HG02884 (cell line): Measurements from ENCODE around the gene SMG6.
A peak's percentile ranks its signal among the peaks of the same experiment; 100 is the strongest.
"Not testable (repeated sequence)": the region's sequence is repeated elsewhere in the genome, so short reads cannot be mapped to it uniquely, and the experiment has no call there.

ENCODE experiments used
- ATAC-seq: cut with Tn5 transposase; IDR thresholded peaks from one replicate; pipeline ENCODE4 v1.9.1; 2021; ENCODE audit warnings: mild to moderate bottlenecking, moderate library complexity; ENCODE audit not compliant: unreplicated experiment

SMG6 gene

DNA sequence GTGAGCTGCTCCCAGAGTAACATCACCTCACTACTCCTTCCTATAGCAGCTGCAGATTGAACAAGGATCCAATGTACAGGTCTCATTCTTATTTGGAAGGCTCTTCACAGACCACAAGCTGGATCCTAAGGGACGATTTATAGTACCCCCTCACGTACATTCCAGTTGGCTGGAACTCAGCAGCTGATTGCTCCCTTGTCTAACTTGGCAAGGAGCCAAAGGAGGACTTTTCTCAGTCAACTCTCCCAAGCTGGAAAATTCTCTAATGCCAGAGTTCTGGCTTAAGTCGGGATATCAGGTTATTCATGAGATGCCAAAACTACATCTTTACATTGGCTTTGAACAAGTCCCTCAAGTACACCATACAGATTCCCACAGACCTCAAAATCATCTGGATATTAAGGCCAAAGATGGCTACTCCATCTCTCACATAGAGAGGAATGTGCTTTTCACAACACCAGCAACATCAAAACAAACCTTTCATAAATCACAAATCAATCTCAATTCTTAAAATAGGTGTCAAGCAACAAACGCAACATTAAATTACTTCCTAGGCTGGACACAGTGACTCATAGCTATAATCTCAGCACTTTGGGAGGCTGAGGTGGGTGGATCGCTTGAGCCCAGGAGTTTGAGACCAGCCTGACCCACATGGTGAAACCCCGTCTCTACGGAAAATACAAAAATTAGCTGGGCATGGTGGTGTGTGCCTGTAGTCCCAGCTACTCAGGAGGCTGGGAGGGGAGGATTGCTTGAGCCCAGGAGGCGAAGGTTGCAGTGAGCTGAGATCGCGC, 39.3 kb downstream of the SMG6 start:
- ATAC-seq = no peak

- ATAC-seq = no peak
These were observed 40.2 kb downstream of the SMG6 start for GRCh38 chr17:2263183-2264066.

GRCh38 chr17:2262135-2262587, 41.4 kb downstream of the SMG6 start:
- ATAC-seq = no peak

- ATAC-seq = no peak
These were observed 43.6 kb downstream of the SMG6 start for GRCh38 chr17:2259769-2260536.

- ATAC-seq = not testable (repeated sequence)
These were observed 44.8 kb downstream of the SMG6 start for GRCh38 chr17:2258830-2259229.

DNA sequence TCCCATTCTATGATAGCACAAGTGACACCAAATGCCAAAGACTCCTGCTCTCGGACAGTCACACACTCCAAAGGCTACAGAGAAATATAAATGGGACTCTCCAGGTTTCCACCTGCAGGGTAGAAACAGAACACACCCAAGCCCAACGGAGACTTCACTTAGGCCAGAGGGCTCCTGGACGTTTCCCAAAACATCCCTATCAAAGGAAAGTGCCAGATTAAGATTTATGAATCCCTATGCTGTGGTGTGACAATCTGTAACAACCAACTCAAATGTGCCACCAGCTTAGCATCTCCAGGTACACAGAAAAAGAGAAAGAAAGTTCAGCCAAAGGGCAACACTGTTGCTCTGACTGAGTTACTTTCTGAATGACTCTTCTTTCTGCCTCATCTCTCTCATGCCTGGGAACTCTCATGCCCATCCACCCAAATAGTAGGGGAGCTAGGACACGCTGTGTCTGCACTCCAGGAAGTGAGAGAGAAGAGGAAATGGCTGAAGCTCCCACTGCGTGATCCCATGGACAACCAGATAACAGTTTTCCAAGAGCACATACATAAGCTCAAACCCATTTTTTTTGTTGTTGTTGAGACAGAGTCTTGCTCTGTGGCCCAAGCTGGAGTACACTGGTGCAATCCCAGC, 49.7 kb downstream of the SMG6 start:
- peak; percentile 76 for ATAC-seq

DNA sequence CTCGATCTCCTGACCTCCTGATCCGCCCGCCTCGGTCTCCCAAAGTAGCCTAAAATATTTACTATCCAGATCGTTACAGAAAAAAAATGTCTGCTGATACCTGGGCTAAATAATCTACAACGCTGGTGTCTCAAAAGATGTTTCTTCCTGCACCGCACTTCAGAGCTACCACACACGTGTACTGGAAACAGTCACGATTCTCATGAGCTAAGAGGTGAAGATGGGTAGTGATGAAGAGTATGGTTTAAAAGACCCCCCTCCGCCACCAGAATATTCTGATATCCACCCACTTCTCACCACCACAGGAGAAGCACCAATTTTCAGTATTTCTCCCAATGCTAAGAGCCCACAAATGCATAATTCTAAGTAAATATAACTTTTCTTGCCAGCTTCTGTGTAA, 50.2 kb downstream of the SMG6 start:
- ATAC-seq = no peak

DNA sequence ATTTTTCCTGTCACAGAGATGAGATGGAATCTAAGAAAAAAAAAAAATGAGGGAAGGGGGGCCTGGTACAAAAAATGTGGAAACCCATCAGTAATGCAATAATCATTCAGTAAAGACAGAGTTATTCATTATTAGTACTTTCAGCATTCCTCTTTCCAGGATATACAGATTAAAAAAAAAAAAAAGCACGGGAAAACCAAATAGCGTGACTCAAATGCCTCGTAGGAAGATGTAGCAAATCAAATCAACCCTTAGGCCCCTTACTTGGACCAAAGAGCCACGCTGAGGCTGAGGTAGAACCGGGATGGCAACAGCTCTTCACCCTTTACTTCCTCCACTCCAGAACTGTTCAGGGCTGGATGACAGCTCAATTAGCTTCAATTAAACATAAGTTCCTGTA, 52.5 kb downstream of the SMG6 start:
- ATAC-seq = no peak

GRCh38 chr17:2250140-2251095, 53.2 kb downstream of the SMG6 start:
- no peak for ATAC-seq

- no peak for ATAC-seq
These were observed 56.6 kb downstream of the SMG6 start for GRCh38 chr17:2247005-2247404.

DNA sequence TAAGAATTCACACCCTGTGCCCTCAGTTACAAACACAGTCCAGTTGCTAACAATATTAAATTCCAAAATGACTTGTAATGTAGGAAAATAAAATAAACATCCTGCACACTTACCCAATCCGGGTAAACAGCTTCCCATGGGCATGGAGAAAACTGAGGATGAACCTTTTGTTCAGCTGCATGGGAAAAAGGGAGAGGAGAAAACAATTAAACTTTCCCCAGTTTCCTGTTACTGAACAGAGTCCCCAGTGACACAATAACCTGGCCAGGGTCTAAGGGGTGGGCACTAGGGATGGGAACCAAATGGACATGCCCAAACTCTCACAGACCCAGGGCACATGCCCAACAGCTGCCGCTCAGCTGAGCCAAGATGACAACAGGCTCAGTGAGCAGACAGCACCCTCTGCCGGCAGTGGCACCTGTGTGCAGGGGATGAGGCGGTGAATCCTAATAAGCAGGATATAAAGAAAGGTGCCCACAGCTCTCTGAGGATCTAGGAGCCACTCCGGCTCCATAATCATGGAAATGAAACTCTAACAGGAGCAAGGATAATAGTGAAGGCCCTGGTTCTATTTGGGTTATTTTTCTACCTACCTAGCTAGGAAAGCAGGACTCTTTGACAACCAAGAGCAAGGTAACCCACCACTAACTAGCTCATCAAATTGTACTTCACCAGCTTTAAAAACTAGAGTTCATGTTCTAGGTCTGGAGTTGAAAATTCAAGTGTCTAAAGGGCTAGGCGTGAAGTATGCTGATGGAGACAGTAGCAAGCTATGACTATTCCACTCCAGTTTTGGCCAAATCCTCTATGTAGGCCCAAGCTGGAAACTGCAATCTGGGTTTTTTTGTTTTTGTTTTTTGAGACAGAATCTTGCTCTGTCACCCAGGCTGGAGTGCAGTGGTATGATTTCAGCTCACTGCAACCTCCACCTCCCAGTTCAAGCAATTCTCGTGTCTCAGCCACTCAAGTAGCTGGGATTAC, 58.8 kb downstream of the SMG6 start:
- ATAC-seq = no peak

DNA sequence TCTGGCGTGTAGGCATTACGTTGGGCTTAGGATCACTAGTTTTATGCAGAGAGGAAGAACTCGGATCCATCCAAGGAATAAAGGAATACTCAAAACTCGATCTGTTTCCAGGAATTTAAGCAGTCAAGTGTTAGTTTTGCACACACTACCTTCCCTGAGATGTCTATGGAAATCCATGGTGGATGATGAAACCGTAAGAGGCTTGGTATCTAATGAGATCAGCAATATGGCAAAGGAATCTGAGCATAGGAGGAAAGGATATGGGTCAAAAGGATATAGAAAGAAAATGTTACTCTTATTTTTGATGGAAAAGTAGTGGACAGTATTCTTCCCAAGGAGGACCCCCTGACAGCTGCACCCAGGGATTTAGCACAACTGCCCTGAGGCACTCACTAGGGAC, 59.6 kb downstream of the SMG6 start:
- no peak for ATAC-seq

GRCh38 chr17:2241823-2242222, 61.8 kb downstream of the SMG6 start:
- no peak for ATAC-seq

DNA sequence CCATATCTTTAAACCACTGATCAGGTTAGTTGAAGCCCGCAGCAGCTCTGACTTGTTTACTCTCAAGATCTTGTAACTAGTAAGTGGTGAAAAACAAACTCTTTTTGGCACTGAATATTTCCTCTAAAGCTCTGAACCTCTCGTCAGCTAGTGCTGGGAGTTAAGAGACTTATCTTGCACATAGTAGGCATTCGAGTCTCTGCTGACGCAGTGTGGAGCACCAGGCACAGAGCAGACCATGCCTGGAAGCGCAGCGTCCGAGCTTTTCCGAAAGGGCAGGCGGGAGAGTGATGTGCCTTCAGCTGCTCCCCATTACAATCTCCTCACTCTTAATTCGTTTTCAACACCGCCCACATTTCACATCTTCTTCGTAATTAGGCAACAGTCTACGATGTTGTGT, 63.0 kb downstream of the SMG6 start:
- ATAC-seq = no peak

DNA sequence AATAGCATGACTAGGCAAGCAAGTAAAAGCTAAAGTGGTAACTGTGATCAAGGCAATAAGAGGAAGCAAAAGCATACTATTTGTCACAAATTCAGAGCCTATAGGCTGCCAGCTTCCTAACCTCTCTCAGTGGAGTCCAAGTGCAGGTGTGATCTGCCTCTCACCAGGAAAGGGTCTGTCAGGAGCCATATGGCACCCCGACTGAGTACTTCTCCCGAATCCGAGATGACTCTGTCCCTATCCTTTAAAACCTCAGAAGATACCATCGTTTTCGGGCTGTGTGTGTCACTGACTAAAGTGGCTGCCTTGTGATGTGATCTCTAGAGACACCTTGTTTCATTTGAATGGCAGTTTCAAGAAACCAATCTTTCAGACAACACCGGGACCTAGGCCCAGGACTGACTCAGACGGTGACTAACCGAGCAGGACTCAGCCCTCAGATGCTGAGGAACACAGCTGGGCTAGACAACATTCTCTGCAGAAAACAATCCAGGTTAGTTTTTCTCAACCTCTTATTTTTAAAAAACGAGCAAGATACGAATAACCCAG, 63.6 kb downstream of the SMG6 start:
- peak; percentile 52 for ATAC-seq

- no peak for ATAC-seq
These were observed 64.4 kb downstream of the SMG6 start for GRCh38 chr17:2239170-2239551.

DNA sequence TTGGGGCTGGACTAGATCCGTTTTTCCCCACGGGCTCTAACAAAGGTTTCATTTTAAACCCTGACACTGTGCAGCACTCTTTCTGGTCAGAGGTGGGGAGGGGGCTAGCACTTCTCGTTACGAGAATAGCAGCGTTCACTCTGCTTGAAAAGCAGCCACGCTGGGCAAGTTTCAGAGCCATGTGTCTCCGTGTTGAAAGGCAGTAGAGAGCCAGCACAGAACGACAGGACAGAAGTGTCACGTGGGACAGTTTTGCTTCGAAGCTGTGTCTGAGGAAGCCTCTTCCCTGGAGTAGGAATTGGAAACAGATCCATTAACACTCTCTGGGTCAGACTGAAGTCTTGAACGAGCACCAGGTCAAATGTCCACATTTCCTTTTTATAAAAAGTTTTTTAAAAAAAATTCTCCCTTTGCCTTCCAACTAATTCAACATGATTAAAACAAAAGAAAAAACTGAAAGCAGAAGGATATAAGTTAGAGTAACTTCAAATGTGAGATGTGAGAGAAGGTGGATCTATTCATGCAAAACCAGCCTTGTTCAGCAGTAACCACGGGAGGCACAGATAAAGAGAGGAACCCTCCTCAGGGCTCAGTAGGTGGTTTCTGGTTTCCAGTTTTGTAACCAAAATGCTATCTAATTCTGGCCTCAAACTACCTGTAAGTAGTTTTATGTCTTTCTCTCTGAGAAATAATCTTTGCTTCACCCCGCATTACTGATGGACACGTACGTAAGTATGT, 65.0 kb downstream of the SMG6 start:
- peak; percentile 62 for ATAC-seq

- no peak for ATAC-seq
These were observed 65.6 kb downstream of the SMG6 start for GRCh38 chr17:2237950-2238349.
